Liver (tissue), 9 donors: Measurements from ENCODE around the gene N4BP2. TPM values are rescaled to one million over a fixed set of nuclear protein-coding genes. Genes with fewer than 3 reads are reported as not detected.

Source experiments
- DNase-seq: peaks from one replicate; pipeline ENCODE4 v3.0.0-alpha.2; 2017; ENCODE audit warnings: low spot score
- H3K27ac ChIP-seq, 2 donors: one replicate each; pipeline ENCODE4 v1.7.0; 2013; ENCODE audit warnings: inconsistent platforms in 2 of 2, low read length in 2 of 2, control low read depth in 1 of 2, low read depth in 1 of 2, mild to moderate bottlenecking in 1 of 2
- H3K27me3 ChIP-seq, 4 donors: one replicate each; pipeline versions ENCODE4 v1.6.1 to v1.7.0; 2013; ENCODE audit warnings: low read length in 3 of 4, inconsistent platforms in 1 of 4, mild to moderate bottlenecking in 1 of 4, moderate library complexity in 1 of 4; ENCODE audit not compliant: control insufficient read depth in 4 of 4, insufficient read depth in 4 of 4
- H3K36me3 ChIP-seq, 4 donors: one replicate each; pipeline versions ENCODE4 v1.6.1 to v1.7.0; 2013; ENCODE audit warnings: low read length in 3 of 4, mild to moderate bottlenecking in 3 of 4, low read depth in 1 of 4, moderate library complexity in 1 of 4; ENCODE audit not compliant: control insufficient read depth in 4 of 4, insufficient read depth in 3 of 4
- H3K4me1 ChIP-seq, 4 donors: one replicate each; pipeline versions ENCODE4 v1.6.1 to v1.7.0; 2013; ENCODE audit warnings: low read length in 3 of 4, mild to moderate bottlenecking in 3 of 4, moderate library complexity in 1 of 4; ENCODE audit not compliant: control insufficient read depth in 4 of 4, insufficient read depth in 4 of 4
- H3K4me3 ChIP-seq, 3 donors: one replicate each; pipeline versions ENCODE4 v1.6.1 to v1.7.0; 2013; ENCODE audit warnings: low read length in 3 of 3, control low read depth in 1 of 3, low read depth in 1 of 3, mild to moderate bottlenecking in 1 of 3
- H3K9ac ChIP-seq, 2 donors: one replicate each; pipeline ENCODE4 v1.7.0; 2013; ENCODE audit warnings: low read length in 2 of 2, mild to moderate bottlenecking in 2 of 2, moderate library complexity in 2 of 2, control low read depth in 1 of 2, low read depth in 1 of 2
- H3K9me3 ChIP-seq, 4 donors: one replicate each; pipeline versions ENCODE4 v1.6.1 to v1.7.0; 2013; ENCODE audit warnings: low read length in 3 of 4; ENCODE audit not compliant: control insufficient read depth in 4 of 4
- ATF3 ChIP-seq: IDR thresholded peaks from 2 replicates; pipeline ENCODE4 v1.6.1; 2016; ENCODE audit warnings: antibody characterized with exemption
- EGR1 ChIP-seq, 2 donors: IDR thresholded peaks; 2 replicates each; pipeline ENCODE4 v1.6.1; 2016 to 2018; ENCODE audit warnings: antibody characterized with exemption in 2 of 2, low read depth in 2 of 2
- FOXA1 ChIP-seq: IDR thresholded peaks from 2 replicates; pipeline ENCODE4 v1.6.1; 2016; ENCODE audit warnings: antibody characterized with exemption
- FOXA2 ChIP-seq: IDR thresholded peaks from 2 replicates; pipeline ENCODE4 v1.6.1; 2016; ENCODE audit warnings: antibody characterized with exemption
- GABPA ChIP-seq, 2 donors: IDR thresholded peaks in 1 of 2; conservative IDR thresholded peaks in 1 of 2; 2 replicates each; pipeline ENCODE4 v1.6.1; 2016; ENCODE audit warnings: antibody characterized with exemption in 2 of 2, mild to moderate bottlenecking in 1 of 2, moderate library complexity in 1 of 2
- HNF4A ChIP-seq, 2 donors: conservative IDR thresholded peaks; 2 replicates each; pipeline ENCODE4 v1.6.1; 2016; ENCODE audit warnings: antibody characterized with exemption in 2 of 2, mild to moderate bottlenecking in 2 of 2
- HNF4G ChIP-seq: IDR thresholded peaks from 2 replicates; pipeline ENCODE4 v1.6.1; 2016; ENCODE audit warnings: antibody characterized with exemption
- JUND ChIP-seq, 2 donors: IDR thresholded peaks; 2 replicates each; pipeline ENCODE4 v1.6.1; 2016; ENCODE audit warnings: antibody characterized with exemption in 2 of 2
- NR2F2 ChIP-seq: IDR thresholded peaks from 2 replicates; pipeline ENCODE4 v1.6.1; 2016; ENCODE audit warnings: antibody characterized with exemption
- RAD21 ChIP-seq, 2 donors: IDR thresholded peaks; 2 replicates each; pipeline ENCODE4 v1.6.1; 2016; ENCODE audit warnings: antibody characterized with exemption in 2 of 2, mild to moderate bottlenecking in 2 of 2
- REST ChIP-seq: IDR thresholded peaks from 2 replicates; pipeline ENCODE4 v1.6.1; 2016; ENCODE audit warnings: antibody characterized with exemption, mild to moderate bottlenecking
- RXRA ChIP-seq, 2 donors: IDR thresholded peaks; 2 replicates each; pipeline ENCODE4 v1.6.1; 2017 to 2018; ENCODE audit warnings: antibody characterized with exemption in 2 of 2, mild to moderate bottlenecking in 1 of 2
- YY1 ChIP-seq: IDR thresholded peaks from 2 replicates; pipeline ENCODE4 v1.6.1; 2016; ENCODE audit warnings: antibody characterized with exemption, mild to moderate bottlenecking
- ZBTB33 ChIP-seq: IDR thresholded peaks from 2 replicates; pipeline ENCODE4 v1.6.1; 2016; ENCODE audit warnings: antibody characterized with exemption
- polyA plus RNA-seq, 2 donors: library from polyadenylated mRNA; stranded (reverse) in 1 of 2; unstranded in 1 of 2; fragments of 200-250 nt in 1 of 2; fragments of >200 nt in 1 of 2; fragmentation: Nextera tagmentation in 1 of 2; extraction: Ambion mirVana in 1 of 2; gene quantifications; one replicate each; pipeline versions ENCODE4 v1.2.1 to v1.2.3, GENCODE V29; 2013 to 2015
- total RNA-seq, 2 donors: library from RNA; depleted of rRNA; stranded (reverse); fragments of >200 nt; gene quantifications; one replicate each; pipeline ENCODE4 v1.2.3, GENCODE V29; 2014
- TF ChIP-seq, protein P1 (sequence below): IDR thresholded peaks from 2 replicates; pipeline ENCODE4 v1.6.1; 2016; ENCODE audit warnings: antibody characterized with exemption
- donor health status: healthy.
- donor health status: healthy.
- donor health status: healthy.
- donor health status: healthy.
- donor health status: healthy.

N4BP2 gene
- total and polyA plus RNA-seq, 4 donors: 2.3 to 19.9 (median 11.0) TPM

DNA sequence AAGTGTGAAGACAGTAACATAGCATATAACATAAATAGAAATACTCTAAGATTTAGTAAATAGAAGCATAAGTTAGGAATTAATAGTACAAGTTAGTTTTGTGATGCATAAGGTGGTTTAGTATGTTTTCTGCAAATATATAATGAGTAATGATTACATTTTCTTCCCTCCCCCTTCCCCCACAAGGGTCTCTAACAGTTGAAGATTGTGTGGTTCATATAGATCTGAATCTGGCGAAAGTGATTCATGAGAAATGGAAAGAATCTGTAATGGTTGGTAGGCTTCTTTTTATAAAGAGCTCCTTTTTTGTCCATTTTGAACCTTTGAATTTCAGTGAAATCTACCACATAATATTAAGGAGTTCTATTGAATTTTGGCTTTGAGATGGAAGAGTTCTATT is 66.3 kb downstream of the N4BP2 start (continued):
- TF ChIP-seq REST: no peak
- TF ChIP-seq HNF4A (conservative IDR thresholded peaks at IDR 0.05): no peak
- TF ChIP-seq JUND (IDR thresholded peaks at IDR 0.05): no peak

GRCh38 chr4:40124690-40125089 is 68.0 kb downstream of the N4BP2 start:
- Histone ChIP-seq H3K9ac (no peak overlapping the region), H3K27me3 (no peaks in the 10 kb centered on the region), H3K9me3 (no peaks in the 10 kb centered on the region), H3K27ac (no peak overlapping the region), H3K4me3 (no peak overlapping the region), H3K36me3 (peaks cover 3 to 16% (median 8%) of the 10 kb centered on the region in 4 donors), H3K4me1 (no peaks in the 10 kb centered on the region)
- TF ChIP-seq JUND (IDR thresholded peaks at IDR 0.05) (no peak), RXRA (IDR thresholded peaks at IDR 0.05) (no peak), GABPA (IDR thresholded peaks at IDR 0.05 in 1 of 2, conservative IDR thresholded peaks at IDR 0.05 in 1 of 2) (no peak), REST (no peak), HNF4G (no peak), ZBTB33 (no peak), FOXA2 (no peak), ATF3 (no peak)
- no peak for DNase-seq

DNA sequence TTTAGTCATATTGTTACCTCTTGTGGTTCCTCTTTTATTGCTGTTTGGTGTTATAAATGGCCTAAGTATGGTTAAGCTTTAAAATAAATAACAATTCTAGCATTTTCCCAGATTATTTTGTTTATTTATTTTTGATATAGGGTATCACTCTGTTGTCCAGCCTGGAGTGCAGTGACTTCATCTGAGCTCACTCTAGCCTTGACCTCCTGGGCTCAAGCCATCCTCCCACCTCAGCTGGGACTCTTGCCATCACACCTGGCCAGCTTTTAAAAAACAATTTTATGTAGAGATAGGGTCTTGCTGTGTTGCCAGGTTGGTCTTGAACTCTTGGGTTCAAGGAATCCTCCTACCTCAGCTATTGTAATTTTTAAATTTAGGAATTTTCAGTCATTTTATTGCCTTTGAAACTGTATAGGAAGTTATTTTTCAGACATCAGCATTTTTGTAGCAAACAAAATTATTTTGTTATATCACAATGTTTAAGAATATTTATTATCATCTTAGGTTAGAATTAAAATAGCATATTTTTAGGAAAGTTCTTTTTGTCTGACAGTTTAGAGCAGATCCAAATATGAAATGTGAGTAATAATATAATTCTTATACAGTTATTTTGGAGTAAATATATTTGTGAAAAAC is 73.9 kb downstream of the N4BP2 start:
- DNase-seq: no peak
- Histone ChIP-seq H3K9me3 (no peaks in the 10 kb centered on the region), H3K27me3 (no peaks in the 10 kb centered on the region), H3K9ac (no peak overlapping the region), H3K27ac (peak overlapping the region in 1 of 2 donors; percentile 37), H3K4me3 (no peak overlapping the region), H3K4me1 (peaks cover 1 to 3% (median 3%) of the 10 kb centered on the region in 4 donors), H3K36me3 (peaks cover 0 to 4% (median 0%) of the 10 kb centered on the region in 4 donors)
- TF ChIP-seq FOXA2 (no peak), HNF4G (no peak), NR2F2 (no peak), YY1 (no peak), HNF4A (conservative IDR thresholded peaks at IDR 0.05) (peak; percentile 6 to 11), EGR1 (IDR thresholded peaks at IDR 0.05; ENCODE audit: low read depth in 2 of 2) (no peak), JUND (IDR thresholded peaks at IDR 0.05) (no peak), RAD21 (IDR thresholded peaks at IDR 0.05) (no peak), FOXA1 (no peak), ZBTB33 (no peak), RXRA (IDR thresholded peaks at IDR 0.05) (peak; percentile 6 to 24)
- TF ChIP-seq, protein P1, sequence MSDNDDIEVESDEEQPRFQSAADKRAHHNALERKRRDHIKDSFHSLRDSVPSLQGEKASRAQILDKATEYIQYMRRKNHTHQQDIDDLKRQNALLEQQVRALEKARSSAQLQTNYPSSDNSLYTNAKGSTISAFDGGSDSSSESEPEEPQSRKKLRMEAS: no peak
